HEK293T (cell line): ENCODE data around the gene BMPER.

Experiments used
- CTCF ChIA-PET: fragments of 350-600 bp; formaldehyde crosslinking; extraction: SDS; loops from one replicate; lab custom pipeline; 2021; ENCODE audit warnings: antibody characterized with exemption, inconsistent platforms; lab: Yijun Ruan, JAX
- POLR2A ChIA-PET: fragments of 350-600 bp; formaldehyde crosslinking; extraction: SDS; loops from one replicate; lab custom pipeline; 2020; ENCODE audit warnings: antibody characterized with exemption, inconsistent platforms; lab: Yijun Ruan, JAX
- DNase-seq: peaks from one replicate; pipeline ENCODE4 v3.0.0; 2012; ENCODE audit warnings: mixed read lengths; ENCODE audit errors: extremely low spot score
- ARNT ChIP-seq: fragments of 450-650 bp; IDR thresholded peaks from 2 replicates; pipeline ENCODE4 v1.6.1; 2017; ENCODE audit warnings: mild to moderate bottlenecking
- BHLHE40 ChIP-seq: fragments of 450-650 bp; IDR thresholded peaks from 2 replicates; pipeline ENCODE4 v1.6.1; 2016; ENCODE audit warnings: mild to moderate bottlenecking, moderate library complexity, borderline replicate concordance
- CTBP1 ChIP-seq: fragments of 450-650 bp; IDR thresholded peaks from 2 replicates; pipeline ENCODE4 v1.6.1; 2016; ENCODE audit warnings: borderline replicate concordance
- ELF4 ChIP-seq: fragments of 450-650 bp; IDR thresholded peaks from 2 replicates; pipeline ENCODE4 v1.6.1; 2017; ENCODE audit warnings: antibody characterized with exemption
- FOXA1 ChIP-seq: fragments of 450-650 bp; IDR thresholded peaks from 2 replicates; pipeline ENCODE4 v1.6.1; 2016; ENCODE audit warnings: mild to moderate bottlenecking
- FOXK2 ChIP-seq: fragments of 450-650 bp; IDR thresholded peaks from 2 replicates; pipeline ENCODE4 v1.6.1; 2016; ENCODE audit warnings: mild to moderate bottlenecking
- FOXM1 ChIP-seq: fragments of 450-650 bp; IDR thresholded peaks from 2 replicates; pipeline ENCODE4 v1.6.1; 2017; ENCODE audit warnings: mild to moderate bottlenecking, borderline replicate concordance
- HDGF ChIP-seq: fragments of 450-650 bp; IDR thresholded peaks from 2 replicates; pipeline ENCODE4 v1.6.1; 2017; ENCODE audit warnings: antibody characterized with exemption, borderline replicate concordance
- L3MBTL2 ChIP-seq: fragments of 450-650 bp; conservative IDR thresholded peaks from 2 replicates; pipeline ENCODE4 v1.6.1; 2016; ENCODE audit warnings: mild to moderate bottlenecking
- LEF1 ChIP-seq: fragments of 450-650 bp; IDR thresholded peaks from 2 replicates; pipeline ENCODE4 v1.6.1; 2017; ENCODE audit warnings: mild to moderate bottlenecking, borderline replicate concordance
- NFRKB ChIP-seq: fragments of 450-650 bp; IDR thresholded peaks from 2 replicates; pipeline ENCODE4 v1.6.1; 2016; ENCODE audit warnings: mild to moderate bottlenecking, moderate library complexity
- SP1 ChIP-seq: fragments of 450-650 bp; IDR thresholded peaks from 2 replicates; pipeline ENCODE4 v1.6.1; 2017
- SUZ12 ChIP-seq: fragments of 450-650 bp; IDR thresholded peaks from 2 replicates; pipeline ENCODE4 v1.6.1; 2016; ENCODE audit warnings: mild to moderate bottlenecking
- TARDBP ChIP-seq: fragments of 450-650 bp; IDR thresholded peaks from 2 replicates; pipeline ENCODE4 v1.6.1; 2016
- ZNF384 ChIP-seq: fragments of 450-650 bp; IDR thresholded peaks from 2 replicates; pipeline ENCODE4 v1.6.1; 2016
- TF ChIP-seq, protein P1 (sequence below): fragments of 450-650 bp; IDR thresholded peaks from 2 replicates; pipeline ENCODE4 v1.6.1; 2016

BMPER gene

GRCh38 chr7:34138483-34138882 is 233.1 kb downstream of the BMPER start:
- TF ChIP-seq FOXA1 (no peak), NFRKB (no peak), ELF4 (no peak), L3MBTL2 (no peak), TARDBP (no peak), LEF1 (no peak), CTBP1 (no peak), SP1 (no peak), FOXK2 (no peak), SUZ12 (no peak), ARNT (no peak), HDGF (no peak), ZNF384 (no peak), BHLHE40 (no peak), FOXM1 (no peak)
- TF ChIP-seq, protein P1, sequence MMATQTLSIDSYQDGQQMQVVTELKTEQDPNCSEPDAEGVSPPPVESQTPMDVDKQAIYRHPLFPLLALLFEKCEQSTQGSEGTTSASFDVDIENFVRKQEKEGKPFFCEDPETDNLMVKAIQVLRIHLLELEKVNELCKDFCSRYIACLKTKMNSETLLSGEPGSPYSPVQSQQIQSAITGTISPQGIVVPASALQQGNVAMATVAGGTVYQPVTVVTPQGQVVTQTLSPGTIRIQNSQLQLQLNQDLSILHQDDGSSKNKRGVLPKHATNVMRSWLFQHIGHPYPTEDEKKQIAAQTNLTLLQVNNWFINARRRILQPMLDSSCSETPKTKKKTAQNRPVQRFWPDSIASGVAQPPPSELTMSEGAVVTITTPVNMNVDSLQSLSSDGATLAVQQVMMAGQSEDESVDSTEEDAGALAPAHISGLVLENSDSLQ = no peak
- ChIA-PET POLR2A (no interaction called here), CTCF (no interaction called here)
- no peak for DNase-seq

DNA sequence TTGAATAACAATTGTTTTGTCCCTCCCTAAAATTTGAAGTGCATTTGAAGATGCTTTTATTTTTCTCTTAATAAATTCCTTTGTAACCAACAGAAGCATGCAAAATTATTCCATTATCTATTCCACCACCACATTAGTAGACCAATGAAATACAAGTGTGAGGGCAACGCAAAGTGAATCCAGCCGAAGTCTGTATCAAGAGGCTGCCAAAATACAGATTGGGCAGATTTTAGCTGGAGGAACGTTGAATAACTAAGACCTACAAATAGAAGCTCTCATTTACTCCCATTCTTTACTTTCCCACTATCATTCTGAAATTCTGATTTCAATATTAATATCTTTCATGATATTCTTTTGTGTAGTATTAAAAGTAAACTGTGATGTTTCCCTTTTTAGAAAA is 233.7 kb downstream of the BMPER start:
- no peak for DNase-seq
- CTCF ChIA-PET = interaction anchor here (0.5 kb wide), 1 partner anchor 78 kb away, joined by 5 read pairs; no protein-coding TSS in a partner anchor
- POLR2A ChIA-PET = no interaction called here
- TF ChIP-seq FOXK2 = no peak
- no peak for TF ChIP-seq HDGF
- no peak for TF ChIP-seq FOXA1
- no peak for TF ChIP-seq SP1
- TF ChIP-seq ARNT = no peak
- no peak for TF ChIP-seq NFRKB
- no peak for TF ChIP-seq L3MBTL2

GRCh38 chr7:34140066-34140465 is 234.7 kb downstream of the BMPER start:
- CTCF ChIA-PET = interaction anchor here (1.0 kb wide), 1 partner anchor 456 kb away, joined by 4 read pairs; no protein-coding TSS in a partner anchor
- no peak for DNase-seq
- TF ChIP-seq BHLHE40 = no peak
- TF ChIP-seq, protein P1 = no peak
- POLR2A ChIA-PET = no interaction called here

DNA sequence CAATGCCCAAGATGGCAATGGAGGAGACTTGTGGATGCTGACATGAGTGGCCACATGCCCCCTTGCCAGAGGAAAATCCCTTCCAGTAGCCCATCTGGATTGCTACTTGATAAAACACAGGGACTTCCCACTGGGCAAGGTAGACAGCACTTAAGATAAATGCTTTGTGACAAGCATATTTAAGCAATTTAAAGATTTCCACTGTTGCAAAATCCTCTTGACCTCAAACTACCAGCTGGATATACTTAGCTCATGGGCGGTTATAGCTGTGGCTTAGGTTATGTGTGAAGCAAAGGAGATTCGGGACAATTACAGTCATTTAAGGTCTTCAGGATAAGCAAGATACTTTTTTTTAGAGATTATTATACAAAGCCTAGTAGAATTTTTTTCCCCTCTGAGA is 238.1 kb downstream of the BMPER start:
- POLR2A ChIA-PET = no interaction called here
- CTCF ChIA-PET = interaction anchor here (0.7 kb wide), 1 partner anchor 9 kb away, joined by 5 read pairs; no protein-coding TSS in a partner anchor
- DNase-seq = no peak

GRCh38 chr7:34145603-34146002 is 240.3 kb downstream of the BMPER start:
- POLR2A ChIA-PET = no interaction called here
- CTCF ChIA-PET = interaction anchor here (1.2 kb wide), 1 partner anchor 10 kb away, joined by 6 read pairs; no protein-coding TSS in a partner anchor
- TF ChIP-seq LEF1 = no peak
- no peak for TF ChIP-seq SUZ12
- no peak for TF ChIP-seq ARNT
- no peak for TF ChIP-seq BHLHE40
- TF ChIP-seq CTBP1 = no peak
- TF ChIP-seq HDGF = no peak
- TF ChIP-seq FOXA1 = no peak
- no peak for TF ChIP-seq ELF4
- no peak for DNase-seq

More for the DNA sequence above, 238.1 kb downstream of the BMPER start:
- TF ChIP-seq ARNT (no peak), ELF4 (no peak), ZNF384 (no peak), LEF1 (no peak), FOXM1 (no peak), TARDBP (no peak), CTBP1 (no peak), L3MBTL2 (no peak), SUZ12 (no peak), FOXA1 (no peak), HDGF (no peak), BHLHE40 (no peak)
- TF ChIP-seq, protein P1 = no peak

- ChIA-PET POLR2A (no interaction called here), CTCF (no interaction called here)
- TF ChIP-seq FOXA1 (no peak), BHLHE40 (no peak), L3MBTL2 (no peak)
- no peak for DNase-seq
These were observed 248.4 kb downstream of the BMPER start for GRCh38 chr7:34153656-34154270.
